HCT116 (cell line): ENCODE results near the gene PEMT.

ENCODE experiments used
- EZH2 ChIP-seq: fragments of 200-600 bp; sonication (generic); IDR thresholded peaks from 2 replicates; pipeline ENCODE4 v1.6.1; 2017; ENCODE audit warnings: antibody characterized with exemption, mixed run types
- EZH2phosphoT487 ChIP-seq: fragments of 200-600 bp; IDR thresholded peaks from 2 replicates; pipeline ENCODE4 v1.6.1; 2018; ENCODE audit warnings: antibody characterized with exemption, borderline replicate concordance
- JUND ChIP-seq: IDR thresholded peaks from 2 replicates; pipeline ENCODE4 v1.6.1; 2012
- POLR2AphosphoS5 ChIP-seq: IDR thresholded peaks from 2 replicates; pipeline ENCODE4 v1.6.1; 2011; ENCODE audit warnings: mild to moderate bottlenecking, low read depth, low read length, moderate library complexity
- TCF7L2 ChIP-seq: IDR thresholded peaks from 2 replicates; pipeline ENCODE4 v1.7.0; 2011; ENCODE audit warnings: borderline replicate concordance, inconsistent platforms; ENCODE audit not compliant: insufficient read depth, insufficient read length; ENCODE audit errors: extremely low read depth
- TF ChIP-seq, protein P1 (sequence below), 3 experiments: fragments of 200-600 bp in 1 of 3; sonication (generic) in 1 of 3; IDR thresholded peaks in 2 of 3; conservative IDR thresholded peaks in 1 of 3; 2 replicates each; pipeline ENCODE4 v1.5.1; 2012 to 2017; ENCODE audit warnings: low read depth in 2 of 3, low read length in 2 of 3, antibody characterized with exemption in 1 of 3, borderline replicate concordance in 1 of 3, control low read depth in 1 of 3, mild to moderate bottlenecking in 1 of 3, mixed read lengths in 1 of 3, mixed run types in 1 of 3, moderate library complexity in 1 of 3; ENCODE audit not compliant: insufficient read depth in 1 of 3
- TF ChIP-seq, protein P2 (sequence below): IDR thresholded peaks from 2 replicates; pipeline ENCODE4 v1.6.1; 2012

GRCh38 chr17:17502741-17503565 is 88.6 kb downstream of the PEMT start:
- TF ChIP-seq EZH2 (no peak), EZH2phosphoT487 (no peak), JUND (no peak), TCF7L2 (no peak), POLR2AphosphoS5 (no peak)
- TF ChIP-seq, protein P1, sequence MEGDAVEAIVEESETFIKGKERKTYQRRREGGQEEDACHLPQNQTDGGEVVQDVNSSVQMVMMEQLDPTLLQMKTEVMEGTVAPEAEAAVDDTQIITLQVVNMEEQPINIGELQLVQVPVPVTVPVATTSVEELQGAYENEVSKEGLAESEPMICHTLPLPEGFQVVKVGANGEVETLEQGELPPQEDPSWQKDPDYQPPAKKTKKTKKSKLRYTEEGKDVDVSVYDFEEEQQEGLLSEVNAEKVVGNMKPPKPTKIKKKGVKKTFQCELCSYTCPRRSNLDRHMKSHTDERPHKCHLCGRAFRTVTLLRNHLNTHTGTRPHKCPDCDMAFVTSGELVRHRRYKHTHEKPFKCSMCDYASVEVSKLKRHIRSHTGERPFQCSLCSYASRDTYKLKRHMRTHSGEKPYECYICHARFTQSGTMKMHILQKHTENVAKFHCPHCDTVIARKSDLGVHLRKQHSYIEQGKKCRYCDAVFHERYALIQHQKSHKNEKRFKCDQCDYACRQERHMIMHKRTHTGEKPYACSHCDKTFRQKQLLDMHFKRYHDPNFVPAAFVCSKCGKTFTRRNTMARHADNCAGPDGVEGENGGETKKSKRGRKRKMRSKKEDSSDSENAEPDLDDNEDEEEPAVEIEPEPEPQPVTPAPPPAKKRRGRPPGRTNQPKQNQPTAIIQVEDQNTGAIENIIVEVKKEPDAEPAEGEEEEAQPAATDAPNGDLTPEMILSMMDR (IDR thresholded peaks at IDR 0.05 in 2 of 3, conservative IDR thresholded peaks at IDR 0.05 in 1 of 3; ENCODE audit: borderline replicate concordance in 1 of 3, insufficient read depth in 1 of 3, low read depth in 2 of 3, low read length in 2 of 3): no peak
- TF ChIP-seq, protein P2, sequence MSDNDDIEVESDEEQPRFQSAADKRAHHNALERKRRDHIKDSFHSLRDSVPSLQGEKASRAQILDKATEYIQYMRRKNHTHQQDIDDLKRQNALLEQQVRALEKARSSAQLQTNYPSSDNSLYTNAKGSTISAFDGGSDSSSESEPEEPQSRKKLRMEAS: no peak
